Smooth muscle cell (in vitro differentiated cells): ENCODE results near the gene KBTBD6. TPM values are rescaled to one million over a fixed set of nuclear protein-coding genes. Genes with fewer than 3 reads are reported as not detected.

Source experiments
- DNase-seq: peaks from one replicate; lab custom pipeline; 2025; ENCODE audit not compliant: unreplicated experiment; lab: John Stamatoyannopoulos, UW
- H2AFZ ChIP-seq: fragments of 200-600 bp; sonication (generic); 2 replicates; pipeline ENCODE4 v1.6.0; 2016; ENCODE audit warnings: antibody characterized with exemption, low read depth, mild to moderate bottlenecking
- H3F3A ChIP-seq: fragments of 200-600 bp; sonication (generic); 2 replicates; pipeline ENCODE4 v1.6.0; 2017; ENCODE audit warnings: antibody characterized with exemption, low read depth
- H3K27ac ChIP-seq: fragments of 200-600 bp; sonication (generic); 2 replicates; pipeline ENCODE4 v1.5.1; 2016; ENCODE audit warnings: low read depth, mild to moderate bottlenecking
- H3K27me3 ChIP-seq: fragments of 200-600 bp; sonication (generic); 2 replicates; pipeline ENCODE4 v1.6.1; 2016; ENCODE audit warnings: low read depth, mild to moderate bottlenecking
- H3K36me3 ChIP-seq: fragments of 200-600 bp; sonication (generic); 2 replicates; pipeline ENCODE4 v1.5.1; 2016; ENCODE audit warnings: low read depth
- H3K4me1 ChIP-seq: fragments of 200-600 bp; sonication (generic); 2 replicates; pipeline ENCODE4 v1.5.1; 2016; ENCODE audit warnings: low read depth
- H3K4me2 ChIP-seq: fragments of 200-600 bp; sonication (generic); 2 replicates; pipeline ENCODE4 v1.6.0; 2016; ENCODE audit warnings: mild to moderate bottlenecking
- H3K4me3 ChIP-seq: fragments of 200-600 bp; sonication (generic); 2 replicates; pipeline ENCODE4 v1.5.1; 2016; ENCODE audit warnings: mild to moderate bottlenecking
- H3K79me2 ChIP-seq: fragments of 200-600 bp; sonication (generic); 2 replicates; pipeline ENCODE4 v1.6.0; 2016; ENCODE audit warnings: low read depth, mild to moderate bottlenecking
- H3K9ac ChIP-seq: fragments of 200-600 bp; sonication (generic); 2 replicates; pipeline ENCODE4 v1.6.0; 2016; ENCODE audit warnings: low read depth
- H3K9me3 ChIP-seq: fragments of 200-600 bp; sonication (generic); replicated peaks from 2 replicates; pipeline ENCODE4 v1.5.1; 2016; ENCODE audit warnings: low read depth
- H4K20me1 ChIP-seq: fragments of 200-600 bp; sonication (generic); 2 replicates; pipeline ENCODE4 v1.6.0; 2016; ENCODE audit warnings: low read depth
- CTCF ChIP-seq: fragments of 200-600 bp; sonication (generic); IDR thresholded peaks from 2 replicates; pipeline ENCODE4 v1.5.1; 2017; ENCODE audit warnings: borderline replicate concordance, mild to moderate bottlenecking, antibody characterized with exemption; ENCODE audit not compliant: insufficient read depth, poor library complexity, severe bottlenecking
- WGBS: methylation state at CpG from one replicate; pipeline ENCODE4 v1.1.7; 2016; ENCODE audit warnings: low lambda C conversion rate; 5-methylcytosine and 5-hydroxymethylcytosine counted together
- polyA plus RNA-seq: library from polyadenylated mRNA; unstranded; fragments of >200 nt; fragmentation: Nextera tagmentation; extraction: Ambion mirVana; gene quantifications from 2 replicates; pipeline ENCODE4 v1.2.1, GENCODE V29; 2016
- total RNA-seq: library from RNA; depleted of rRNA; stranded (reverse); fragments of >200 nt; gene quantifications from 2 replicates; pipeline ENCODE4 v1.2.3, GENCODE V29; 2014

KBTBD6 gene
- total and polyA plus RNA-seq, 2 experiments from 2014 or later: 5.3 to 6.9 TPM

- no peak for DNase-seq
- Histone ChIP-seq H3K4me3 (no peak overlapping the region), H3K9ac (no peak overlapping the region), H3K27me3 (no peaks in the 10 kb centered on the region), H2AFZ (no peak overlapping the region), H3F3A (no peaks in the 10 kb centered on the region), H3K27ac (no peak overlapping the region), H3K9me3 (peaks cover 35% of the 10 kb centered on the region), H3K4me1 (no peaks in the 10 kb centered on the region), H4K20me1 (no peaks in the 10 kb centered on the region), H3K4me2 (no peak overlapping the region), H3K79me2 (no peaks in the 10 kb centered on the region), H3K36me3 (peaks cover 8% of the 10 kb centered on the region)
- WGBS: 91% methylated on average over 4 of the region's 4 CpGs
- TF ChIP-seq CTCF: no peak
Observed at GRCh38 chr13:41145136-41145908, 12.7 kb upstream of the KBTBD6 start.

GRCh38 chr13:41144576-41144975, 12.0 kb upstream of the KBTBD6 start:
- Histone ChIP-seq H3K4me1 (no peaks in the 10 kb centered on the region), H3K27me3 (no peaks in the 10 kb centered on the region), H3K4me2 (no peak overlapping the region), H3K9ac (no peak overlapping the region), H2AFZ (no peak overlapping the region), H3K9me3 (peaks cover 28% of the 10 kb centered on the region), H3K4me3 (no peak overlapping the region), H3K27ac (no peak overlapping the region), H3K79me2 (no peaks in the 10 kb centered on the region), H4K20me1 (no peaks in the 10 kb centered on the region), H3F3A (no peaks in the 10 kb centered on the region), H3K36me3 (peaks cover 8% of the 10 kb centered on the region)
- TF ChIP-seq CTCF: no peak
- WGBS: 85% methylated on average over 2 of the region's 2 CpGs
- no peak for DNase-seq

GRCh38 chr13:41139296-41139966, 6.8 kb upstream of the KBTBD6 start:
- Histone ChIP-seq H3K79me2 (no peaks in the 10 kb centered on the region), H3K4me3 (no peak overlapping the region), H3K4me1 (no peaks in the 10 kb centered on the region), H3K36me3 (no peaks in the 10 kb centered on the region), H3F3A (no peaks in the 10 kb centered on the region), H4K20me1 (no peaks in the 10 kb centered on the region), H2AFZ (no peak overlapping the region), H3K9ac (no peak overlapping the region), H3K27ac (no peak overlapping the region), H3K9me3 (no peaks in the 10 kb centered on the region), H3K4me2 (no peak overlapping the region), H3K27me3 (no peaks in the 10 kb centered on the region)
- 90% methylated on average over 3 of the region's 3 CpGs for WGBS
- no peak for DNase-seq
- TF ChIP-seq CTCF: no peak
